DND-41 (cell line): ENCODE measurements around the gene CCDC158.

Source experiments
- ATAC-seq: fragments of 200-7000 bp; cut with Tn5 transposase; 3 replicates; pipeline ENCODE4 v1.9.1; 2021; ENCODE audit warnings: low read depth; ENCODE audit not compliant: insufficient read depth
- DNase-seq: peaks from one replicate; pipeline ENCODE4 v3.0.0-alpha.2; 2020
- H2AFZ ChIP-seq: 2 replicates; pipeline ENCODE4 v1.6.0; 2012; ENCODE audit warnings: low read depth, low read length
- H3K27ac ChIP-seq: 2 replicates; pipeline ENCODE4 v1.5.1; 2012; ENCODE audit warnings: low read length, inconsistent platforms
- H3K27me3 ChIP-seq: fragments of 200-600 bp; sonication (generic); 2 replicates; pipeline ENCODE4 v1.6.0; 2012; ENCODE audit warnings: low read length, mild to moderate bottlenecking, inconsistent platforms; ENCODE audit not compliant: insufficient read depth, poor library complexity
- H3K36me3 ChIP-seq: 2 replicates; pipeline ENCODE4 v1.5.1; 2012; ENCODE audit warnings: low read length, inconsistent platforms; ENCODE audit not compliant: insufficient read depth
- H3K4me1 ChIP-seq: 2 replicates; pipeline ENCODE4 v1.5.1; 2012; ENCODE audit warnings: mild to moderate bottlenecking, low read length; ENCODE audit not compliant: insufficient read depth
- H3K4me2 ChIP-seq: 2 replicates; pipeline ENCODE4 v1.6.0; 2012; ENCODE audit warnings: mild to moderate bottlenecking, moderate library complexity, low read length, inconsistent platforms; ENCODE audit not compliant: insufficient read depth
- H3K4me3 ChIP-seq, 2 experiments: fragments of 200-600 bp in 1 of 2; shearing (Covaris generic) in 1 of 2; 2 replicates each; pipeline ENCODE4 v1.5.1; 2012 to 2016; ENCODE audit warnings: inconsistent platforms in 2 of 2, low read length in 2 of 2, mild to moderate bottlenecking in 2 of 2, low read depth in 1 of 2, moderate library complexity in 1 of 2
- H3K79me2 ChIP-seq: 2 replicates; pipeline ENCODE4 v1.6.0; 2012; ENCODE audit warnings: low read length, inconsistent platforms; ENCODE audit not compliant: insufficient read depth
- H3K9ac ChIP-seq: 2 replicates; pipeline ENCODE4 v1.6.0; 2012; ENCODE audit warnings: low read depth, mild to moderate bottlenecking, inconsistent platforms, low read length, moderate library complexity
- H3K9me3 ChIP-seq: 2 replicates; pipeline ENCODE4 v1.5.1; 2012; ENCODE audit warnings: low read length, moderate library complexity, mild to moderate bottlenecking, inconsistent platforms; ENCODE audit not compliant: insufficient read depth, severe bottlenecking
- H4K20me1 ChIP-seq: 2 replicates; pipeline ENCODE4 v1.6.0; 2012; ENCODE audit warnings: low read length; ENCODE audit not compliant: insufficient read depth
- CTCF ChIP-seq: IDR thresholded peaks from 2 replicates; pipeline ENCODE4 v1.5.1; 2012; ENCODE audit warnings: borderline replicate concordance, low read length, moderate library complexity, mild to moderate bottlenecking; ENCODE audit not compliant: poor library complexity, severe bottlenecking; ENCODE audit errors: extremely low read depth
- EZH2 ChIP-seq: IDR thresholded peaks from 3 replicates; pipeline ENCODE4 v1.6.1; 2012; ENCODE audit warnings: borderline replicate concordance, low read depth, mild to moderate bottlenecking, moderate library complexity, low read length, inconsistent platforms; ENCODE audit not compliant: severe bottlenecking

Gene CCDC158

GRCh38 chr4:76365636-76366035 is 55.3 kb downstream of the CCDC158 start:
- no peaks in the 10 kb centered on the region for H3K4me1 ChIP-seq
- no peak overlapping the region for H2AFZ ChIP-seq
- H3K27ac ChIP-seq: no peak overlapping the region
- no peaks in the 10 kb centered on the region for H3K79me2 ChIP-seq
- no peak overlapping the region for H3K4me2 ChIP-seq
- peaks cover 4% of the 10 kb centered on the region for H3K9me3 ChIP-seq
- no peaks in the 10 kb centered on the region for H3K36me3 ChIP-seq
- TF ChIP-seq CTCF: no peak
- TF ChIP-seq EZH2: no peak
- H3K4me3 ChIP-seq: no peak overlapping the region
- no peak for ATAC-seq
- no peak overlapping the region for H3K9ac ChIP-seq
- no peaks in the 10 kb centered on the region for H4K20me1 ChIP-seq
- no peaks in the 10 kb centered on the region for H3K27me3 ChIP-seq
- DNase-seq: no peak

DNA sequence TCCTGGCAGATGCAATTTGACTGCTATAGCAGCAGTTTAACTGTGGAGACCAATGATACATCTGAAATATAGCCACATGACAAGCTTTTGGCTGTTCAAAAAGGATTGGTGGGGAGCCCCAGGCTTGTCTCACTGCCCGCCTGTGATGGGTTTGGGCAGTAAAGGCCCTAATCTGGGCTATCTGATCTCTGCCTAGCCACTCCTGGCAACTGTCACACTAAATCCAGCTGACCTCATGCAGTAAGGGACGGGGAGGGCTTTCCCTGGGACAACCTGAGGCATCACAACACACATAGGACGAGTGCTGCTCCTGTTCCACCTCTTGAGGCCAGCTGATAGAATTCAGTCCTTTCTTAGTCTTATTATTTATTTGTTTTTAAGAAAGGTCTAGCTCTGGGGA is 56.2 kb downstream of the CCDC158 start:
- no peaks in the 10 kb centered on the region for H3K27me3 ChIP-seq
- H2AFZ ChIP-seq: no peak overlapping the region
- no peaks in the 10 kb centered on the region for H3K36me3 ChIP-seq
- H3K4me2 ChIP-seq: no peak overlapping the region
- no peak for DNase-seq
- H3K4me1 ChIP-seq: no peaks in the 10 kb centered on the region
- no peaks in the 10 kb centered on the region for H4K20me1 ChIP-seq
- ATAC-seq: no peak
- H3K4me3 ChIP-seq: no peak overlapping the region
- H3K79me2 ChIP-seq: no peaks in the 10 kb centered on the region
- H3K27ac ChIP-seq: no peak overlapping the region
- TF ChIP-seq CTCF (no peak), EZH2 (no peak)
- no peak overlapping the region for H3K9ac ChIP-seq
- peaks cover 9% of the 10 kb centered on the region for H3K9me3 ChIP-seq

DNA sequence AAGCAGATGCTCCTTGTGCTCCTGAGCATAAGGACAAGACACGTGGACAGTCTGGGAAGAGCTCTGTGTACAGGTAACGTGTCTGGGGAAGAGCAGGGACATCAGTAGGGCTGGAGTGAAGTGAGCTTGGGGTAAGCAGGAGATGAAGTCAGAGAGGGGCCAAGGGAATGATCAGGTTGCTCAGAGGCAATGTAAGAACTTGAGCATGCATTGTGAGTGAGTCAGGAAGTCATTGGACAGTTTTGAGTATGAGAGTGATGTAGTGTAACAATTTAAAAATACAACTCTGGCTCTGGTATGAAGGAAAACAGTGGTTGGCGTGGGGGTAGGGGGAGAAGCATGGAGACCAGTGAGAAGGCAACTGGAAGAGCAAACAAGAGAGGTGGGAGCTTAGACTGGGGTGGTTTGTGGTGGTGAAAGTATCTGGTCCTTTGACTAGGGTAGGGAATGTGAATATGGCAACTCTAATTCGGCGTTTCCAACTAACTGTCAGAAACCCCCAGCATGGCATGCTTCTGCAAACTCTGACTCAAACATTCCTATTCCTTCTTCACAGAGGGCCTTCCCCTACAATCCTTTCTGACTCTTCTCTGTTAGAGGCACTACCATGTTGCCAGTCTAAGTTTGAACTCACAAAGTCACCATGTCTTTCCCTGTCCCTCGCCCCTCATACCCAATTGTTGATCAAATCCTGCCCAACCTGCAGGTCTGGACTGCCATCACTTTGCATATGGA is 57.2 kb downstream of the CCDC158 start:
- no peak for DNase-seq
- no peak for ATAC-seq
- TF ChIP-seq CTCF: no peak
- no peak for TF ChIP-seq EZH2

More for the DNA sequence above, 57.2 kb downstream of the CCDC158 start:
- Histone ChIP-seq H3K4me1 (no peaks in the 10 kb centered on the region), H3K9me3 (peaks cover 9% of the 10 kb centered on the region), H3K4me3 (no peak overlapping the region), H4K20me1 (no peaks in the 10 kb centered on the region), H2AFZ (no peak overlapping the region), H3K4me2 (no peak overlapping the region), H3K9ac (no peak overlapping the region), H3K79me2 (no peaks in the 10 kb centered on the region), H3K36me3 (no peaks in the 10 kb centered on the region), H3K27me3 (no peaks in the 10 kb centered on the region), H3K27ac (no peak overlapping the region)
